Ascending aorta (tissue), 2 donors: ENCODE results near the gene NELL1. TPM values are rescaled to one million over a fixed set of nuclear protein-coding genes. Genes with fewer than 3 reads are reported as not detected.

Experiments
- DNase-seq, 2 donors: peaks; one replicate each; pipeline ENCODE4 v3.0.0-alpha.2; 2019; ENCODE audit warnings: low spot score in 2 of 2
- H3K27ac ChIP-seq, 2 donors: fragments of 200-600 bp; sonication (generic); one replicate each; pipeline ENCODE4 v1.5.1; 2016 to 2017; ENCODE audit warnings: mild to moderate bottlenecking in 1 of 2
- H3K27me3 ChIP-seq: fragments of 200-600 bp; sonication (generic); one replicate; pipeline ENCODE4 v1.5.1; 2017
- H3K36me3 ChIP-seq, 2 donors: fragments of 200-600 bp; sonication (generic); one replicate each; pipeline ENCODE4 v1.5.1; 2016
- H3K4me1 ChIP-seq, 2 donors: fragments of 200-600 bp; sonication (generic); one replicate each; pipeline ENCODE4 v1.5.1; 2016 to 2017; ENCODE audit warnings: mild to moderate bottlenecking in 1 of 2
- H3K4me3 ChIP-seq, 2 donors: fragments of 200-600 bp; sonication (generic); one replicate each; pipeline ENCODE4 v1.5.1; 2016 to 2017; ENCODE audit warnings: mild to moderate bottlenecking in 1 of 2
- H3K9me3 ChIP-seq, 2 donors: fragments of 200-600 bp; sonication (generic); one replicate each; pipeline ENCODE4 v1.5.1; 2016
- intact Hi-C: fragments of 100-400 bp; cut with DNase I; formaldehyde crosslinking; loops from one replicate; pipeline ENCODE4 v1.15.1; 2023
- total RNA-seq: library from RNA; depleted of rRNA; stranded (reverse); fragments of >200 nt; gene quantifications from one replicate; pipeline ENCODE4 v1.1.0, GENCODE V29; 2016
- TF ChIP-seq, protein P1 (sequence below), 3 experiments: fragments of 200-600 bp in 2 of 3; fragments of 450-650 bp in 1 of 3; sonication (generic) in 2 of 3; IDR thresholded peaks; one replicate each; pipeline ENCODE4 v1.5.1; 2016 to 2019; ENCODE audit warnings: antibody characterized with exemption in 3 of 3, mild to moderate bottlenecking in 1 of 3, moderate library complexity in 1 of 3

The NELL1 gene
- total RNA-seq, 1 donor from 2014 or later, result not detected

DNA sequence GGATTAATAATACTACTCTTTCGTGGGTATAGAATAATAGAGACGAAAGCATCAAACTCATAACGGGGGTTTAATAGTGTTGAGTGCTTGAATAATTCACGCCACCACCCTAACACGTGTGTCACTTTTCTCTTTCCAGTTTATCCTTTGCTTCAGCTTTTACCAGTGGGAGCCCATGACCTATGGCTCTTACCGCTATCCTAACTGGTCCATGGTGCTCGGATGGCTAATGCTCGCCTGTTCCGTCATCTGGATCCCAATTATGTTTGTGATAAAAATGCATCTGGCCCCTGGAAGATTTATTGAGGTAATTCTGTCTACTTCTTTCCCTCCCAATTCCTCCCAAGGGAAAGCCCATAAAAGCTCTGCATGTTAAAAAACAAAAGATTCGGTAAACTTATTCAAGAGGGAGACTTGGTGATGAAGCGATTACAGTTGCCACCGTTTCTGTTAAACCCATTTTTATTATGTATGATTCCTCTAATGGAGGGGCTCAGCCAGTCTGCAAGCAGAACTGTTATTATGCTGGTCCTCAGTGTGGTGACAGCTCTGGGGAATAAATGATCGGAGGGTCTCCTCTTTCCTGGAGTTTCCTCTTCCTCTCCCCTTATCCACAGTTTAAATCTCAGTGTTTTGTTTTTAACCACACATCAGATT lies 17.1 kb upstream of the NELL1 start:
- Histone ChIP-seq H3K4me1 (no peaks in the 10 kb centered on the region), H3K4me3 (no peak overlapping the region), H3K36me3 (no peaks in the 10 kb centered on the region), H3K27me3 (no peaks in the 10 kb centered on the region), H3K9me3 (no peaks in the 10 kb centered on the region), H3K27ac (no peak overlapping the region)
- TF ChIP-seq, protein P1, sequence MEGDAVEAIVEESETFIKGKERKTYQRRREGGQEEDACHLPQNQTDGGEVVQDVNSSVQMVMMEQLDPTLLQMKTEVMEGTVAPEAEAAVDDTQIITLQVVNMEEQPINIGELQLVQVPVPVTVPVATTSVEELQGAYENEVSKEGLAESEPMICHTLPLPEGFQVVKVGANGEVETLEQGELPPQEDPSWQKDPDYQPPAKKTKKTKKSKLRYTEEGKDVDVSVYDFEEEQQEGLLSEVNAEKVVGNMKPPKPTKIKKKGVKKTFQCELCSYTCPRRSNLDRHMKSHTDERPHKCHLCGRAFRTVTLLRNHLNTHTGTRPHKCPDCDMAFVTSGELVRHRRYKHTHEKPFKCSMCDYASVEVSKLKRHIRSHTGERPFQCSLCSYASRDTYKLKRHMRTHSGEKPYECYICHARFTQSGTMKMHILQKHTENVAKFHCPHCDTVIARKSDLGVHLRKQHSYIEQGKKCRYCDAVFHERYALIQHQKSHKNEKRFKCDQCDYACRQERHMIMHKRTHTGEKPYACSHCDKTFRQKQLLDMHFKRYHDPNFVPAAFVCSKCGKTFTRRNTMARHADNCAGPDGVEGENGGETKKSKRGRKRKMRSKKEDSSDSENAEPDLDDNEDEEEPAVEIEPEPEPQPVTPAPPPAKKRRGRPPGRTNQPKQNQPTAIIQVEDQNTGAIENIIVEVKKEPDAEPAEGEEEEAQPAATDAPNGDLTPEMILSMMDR (IDR thresholded peaks at IDR 0.05), result no peak
- no peak for DNase-seq
- intact Hi-C loops, result no loop called here

DNA sequence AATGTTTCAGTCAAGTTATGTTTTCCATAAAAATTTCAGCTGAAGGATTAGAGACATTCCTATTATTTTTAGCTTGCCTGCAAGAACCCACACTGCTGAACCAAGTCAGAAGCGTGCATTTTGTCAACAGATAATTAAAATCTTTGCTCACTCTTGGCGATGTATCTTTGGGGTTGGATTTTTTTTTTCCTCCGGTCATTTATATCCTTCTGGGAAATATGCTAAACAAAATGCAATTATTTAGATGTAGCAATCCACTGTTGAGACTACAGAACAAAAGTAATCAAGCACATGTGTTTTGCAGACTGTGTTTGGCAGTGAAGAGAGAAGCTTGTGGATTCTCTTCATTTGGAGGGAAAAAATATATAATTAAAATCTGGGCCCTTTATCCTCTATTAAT lies 15.3 kb upstream of the NELL1 start:
- Histone ChIP-seq H3K4me1 (no peaks in the 10 kb centered on the region), H3K36me3 (no peaks in the 10 kb centered on the region), H3K27me3 (no peaks in the 10 kb centered on the region), H3K9me3 (no peaks in the 10 kb centered on the region), H3K27ac (no peak overlapping the region), H3K4me3 (no peak overlapping the region)
- DNase-seq, result no peak
- intact Hi-C loops, result no loop called here
- TF ChIP-seq, protein P1 (IDR thresholded peaks at IDR 0.05), result no peak

DNA sequence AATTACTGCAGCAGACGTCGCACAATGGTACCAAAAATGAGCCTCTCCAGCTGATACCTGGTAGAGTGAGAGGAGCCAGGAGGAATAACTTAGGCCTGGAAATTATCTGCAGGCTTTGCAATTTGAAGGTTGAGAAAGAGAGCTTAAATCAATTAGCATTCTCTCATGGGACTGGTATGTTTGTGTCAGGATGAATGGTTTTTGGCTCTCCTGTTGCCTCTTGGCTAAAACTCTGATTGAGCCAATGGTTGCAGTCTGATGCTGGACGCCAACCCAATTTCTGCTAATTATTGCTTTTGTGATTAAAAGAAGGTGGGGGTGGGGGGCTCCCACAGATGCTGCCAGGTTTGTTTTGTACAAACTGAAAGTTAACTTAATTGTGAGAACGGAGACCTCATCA lies 12.5 kb upstream of the NELL1 start:
- Histone ChIP-seq H3K9me3 (no peaks in the 10 kb centered on the region), H3K4me1 (no peaks in the 10 kb centered on the region), H3K27ac (no peak overlapping the region), H3K4me3 (no peak overlapping the region), H3K27me3 (no peaks in the 10 kb centered on the region), H3K36me3 (no peaks in the 10 kb centered on the region)
- intact Hi-C loops, result no loop called here
- DNase-seq, result no peak
- TF ChIP-seq, protein P1 (IDR thresholded peaks at IDR 0.05), result no peak

DNA sequence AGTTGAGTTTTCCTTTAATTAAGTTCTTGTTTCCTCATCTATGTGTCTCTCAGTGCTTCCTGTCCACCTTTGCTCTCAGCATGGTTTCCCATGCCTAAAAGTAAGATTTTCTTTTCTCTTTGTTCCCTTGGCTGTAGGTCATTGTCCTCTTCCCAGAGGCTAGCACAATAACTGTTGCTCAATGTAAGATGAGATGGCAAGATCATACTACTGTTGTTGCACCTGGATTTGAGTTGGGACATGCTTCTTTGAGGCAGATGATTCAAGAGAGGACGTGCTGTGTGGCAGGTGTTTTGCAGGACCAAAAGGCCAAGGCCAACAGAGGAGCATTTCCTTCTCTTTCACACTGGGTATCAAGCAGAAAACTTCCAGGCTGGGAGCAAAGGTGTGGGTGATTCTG lies 11.3 kb upstream of the NELL1 start:
- no peaks in the 10 kb centered on the region for H3K27me3 ChIP-seq
- TF ChIP-seq, protein P1 (IDR thresholded peaks at IDR 0.05), result no peak
- H3K4me1 ChIP-seq, result no peaks in the 10 kb centered on the region
- DNase-seq, result no peak
- no peaks in the 10 kb centered on the region for H3K36me3 ChIP-seq
- no peak overlapping the region for H3K4me3 ChIP-seq
- no peaks in the 10 kb centered on the region for H3K9me3 ChIP-seq
- intact Hi-C loops, result no loop called here
- no peak overlapping the region for H3K27ac ChIP-seq

DNA sequence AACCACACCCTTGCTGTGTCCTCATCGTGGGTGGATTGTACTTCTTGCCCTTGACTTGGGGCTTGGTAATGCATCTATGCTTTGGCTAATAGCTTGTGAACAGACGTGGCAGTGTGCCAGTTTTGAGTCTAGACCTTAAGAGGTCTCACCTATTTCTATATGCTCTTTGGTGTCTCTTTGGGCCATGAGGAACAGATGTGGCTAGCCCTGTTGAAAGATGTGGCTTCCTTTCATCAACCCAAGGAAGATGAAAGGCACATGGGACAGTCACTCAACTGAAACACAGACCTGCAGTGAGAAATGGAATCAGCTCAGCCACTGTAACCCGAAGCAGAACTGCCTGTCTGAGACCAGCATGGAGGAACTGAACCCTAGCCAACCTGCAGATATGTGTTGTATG lies 7.9 kb upstream of the NELL1 start:
- no peaks in the 10 kb centered on the region for H3K36me3 ChIP-seq
- no peak for DNase-seq
- no peaks in the 10 kb centered on the region for H3K27me3 ChIP-seq
- intact Hi-C loops, result no loop called here
- H3K4me3 ChIP-seq, result no peak overlapping the region
- no peaks in the 10 kb centered on the region for H3K9me3 ChIP-seq
- no peak overlapping the region for H3K27ac ChIP-seq
- no peaks in the 10 kb centered on the region for H3K4me1 ChIP-seq
- TF ChIP-seq, protein P1 (IDR thresholded peaks at IDR 0.05), result no peak

DNA sequence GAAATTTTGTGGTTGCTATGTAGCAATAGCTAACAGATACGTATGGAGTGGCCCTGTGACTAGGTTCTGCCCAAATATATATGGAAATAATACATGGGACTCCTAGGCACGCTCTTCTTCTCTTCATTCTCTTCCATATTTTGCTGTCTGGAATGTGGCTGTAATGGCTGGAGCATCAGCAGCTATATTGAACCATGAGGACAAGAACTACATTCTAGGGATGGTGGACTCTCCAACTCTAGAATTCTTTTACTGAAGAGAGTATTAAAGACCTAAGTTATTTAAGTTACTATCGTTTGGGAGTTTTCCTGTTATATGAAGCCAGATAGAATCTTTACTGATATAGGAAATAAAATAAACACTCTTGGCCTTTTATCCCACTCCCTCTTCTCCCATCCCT lies 7.5 kb upstream of the NELL1 start:
- Histone ChIP-seq H3K27me3 (no peaks in the 10 kb centered on the region), H3K36me3 (no peaks in the 10 kb centered on the region), H3K27ac (no peak overlapping the region), H3K9me3 (no peaks in the 10 kb centered on the region), H3K4me3 (no peak overlapping the region), H3K4me1 (no peaks in the 10 kb centered on the region)
- no peak for DNase-seq
- intact Hi-C loops, result no loop called here
- TF ChIP-seq, protein P1 (IDR thresholded peaks at IDR 0.05), result no peak
